ENCODE data around the gene COL4A6.

COL4A6 gene

DNA sequence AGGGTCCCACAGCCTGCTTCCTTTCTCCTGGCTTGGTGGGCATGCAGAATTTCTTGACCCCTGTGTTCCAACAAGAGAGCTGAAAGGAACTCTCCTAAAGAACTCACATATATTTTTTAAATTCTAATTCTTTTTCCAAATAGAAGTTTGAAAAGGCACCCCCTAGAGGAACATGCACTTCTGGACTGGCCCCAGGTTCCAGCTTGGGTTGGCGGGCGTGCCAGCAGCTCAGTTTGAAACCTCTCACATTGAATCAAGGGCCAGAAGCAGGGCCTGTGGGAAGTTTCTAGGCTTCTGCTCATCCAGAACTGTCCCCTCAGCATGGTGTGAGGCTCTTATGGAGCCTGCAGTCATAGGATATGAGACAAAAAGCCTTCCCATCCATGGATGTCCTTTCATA is 214.0 kb downstream of the COL4A6 start:
- H3K4me3 ChIP-seq (replicated peaks in 1 of 2; ENCODE audit: low read depth in 2 of 2, low read length in 2 of 2): no peak overlapping the region
- TF ChIP-seq, protein P1, sequence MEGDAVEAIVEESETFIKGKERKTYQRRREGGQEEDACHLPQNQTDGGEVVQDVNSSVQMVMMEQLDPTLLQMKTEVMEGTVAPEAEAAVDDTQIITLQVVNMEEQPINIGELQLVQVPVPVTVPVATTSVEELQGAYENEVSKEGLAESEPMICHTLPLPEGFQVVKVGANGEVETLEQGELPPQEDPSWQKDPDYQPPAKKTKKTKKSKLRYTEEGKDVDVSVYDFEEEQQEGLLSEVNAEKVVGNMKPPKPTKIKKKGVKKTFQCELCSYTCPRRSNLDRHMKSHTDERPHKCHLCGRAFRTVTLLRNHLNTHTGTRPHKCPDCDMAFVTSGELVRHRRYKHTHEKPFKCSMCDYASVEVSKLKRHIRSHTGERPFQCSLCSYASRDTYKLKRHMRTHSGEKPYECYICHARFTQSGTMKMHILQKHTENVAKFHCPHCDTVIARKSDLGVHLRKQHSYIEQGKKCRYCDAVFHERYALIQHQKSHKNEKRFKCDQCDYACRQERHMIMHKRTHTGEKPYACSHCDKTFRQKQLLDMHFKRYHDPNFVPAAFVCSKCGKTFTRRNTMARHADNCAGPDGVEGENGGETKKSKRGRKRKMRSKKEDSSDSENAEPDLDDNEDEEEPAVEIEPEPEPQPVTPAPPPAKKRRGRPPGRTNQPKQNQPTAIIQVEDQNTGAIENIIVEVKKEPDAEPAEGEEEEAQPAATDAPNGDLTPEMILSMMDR (IDR thresholded peaks at IDR 0.05; ENCODE audit: low read depth, low read length): no peak
- DNase-seq (ENCODE audit: low read depth in 2 of 2): no peak

- H3K4me3 ChIP-seq (replicated peaks in 1 of 2; ENCODE audit: low read depth in 2 of 2, low read length in 2 of 2): no peak overlapping the region
- TF ChIP-seq, protein P1 (IDR thresholded peaks at IDR 0.05; ENCODE audit: low read depth, low read length): no peak
- peak in 1 of 2 donors; percentile 24 for DNase-seq (ENCODE audit: low read depth in 2 of 2)
These were observed 214.6 kb downstream of the COL4A6 start for GRCh38 chrX:108223585-108223984.

GRCh38 chrX:108221301-108221864 is 216.8 kb downstream of the COL4A6 start:
- H3K4me3 ChIP-seq (replicated peaks in 1 of 2; ENCODE audit: low read depth in 2 of 2, low read length in 2 of 2): no peak overlapping the region
- TF ChIP-seq, protein P1 (IDR thresholded peaks at IDR 0.05; ENCODE audit: low read depth, low read length): no peak
- DNase-seq (ENCODE audit: low read depth in 2 of 2): no peak

DNA sequence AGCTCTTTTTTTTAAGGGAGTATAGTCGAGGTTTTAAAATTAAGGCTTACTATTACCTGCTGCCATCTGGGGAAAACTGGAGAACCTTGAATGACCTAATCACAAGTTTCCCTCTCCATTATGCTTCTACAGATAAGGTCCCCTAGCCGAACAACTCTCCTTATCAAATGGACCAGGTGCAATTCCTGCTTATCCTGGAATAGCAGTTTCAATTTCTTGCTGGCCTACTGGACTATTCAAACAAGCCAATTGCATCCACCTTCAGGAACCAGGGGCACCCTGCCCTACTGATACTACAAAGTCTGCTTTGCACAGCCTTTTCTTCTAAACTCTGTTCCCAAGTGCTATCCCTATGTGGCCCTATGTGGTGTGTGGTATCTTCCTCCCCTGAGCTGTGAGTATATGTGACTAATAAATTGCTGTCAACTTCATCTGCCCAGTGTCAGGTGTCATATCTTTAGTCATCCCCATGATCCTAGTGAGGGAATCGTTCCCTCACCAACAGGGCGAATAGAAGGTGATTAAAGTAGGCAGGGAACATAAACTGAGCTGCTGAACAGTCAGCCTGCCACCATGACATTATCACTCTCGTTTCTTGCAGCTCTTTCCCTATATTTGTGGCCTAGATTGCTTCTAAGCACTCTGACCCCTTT is 218.1 kb downstream of the COL4A6 start:
- no peak for DNase-seq (ENCODE audit: low read depth in 2 of 2)
- H3K4me3 ChIP-seq (replicated peaks in 1 of 2; ENCODE audit: low read depth in 2 of 2, low read length in 2 of 2): no peak overlapping the region
- TF ChIP-seq, protein P1 (IDR thresholded peaks at IDR 0.05; ENCODE audit: low read depth, low read length): no peak

DNA sequence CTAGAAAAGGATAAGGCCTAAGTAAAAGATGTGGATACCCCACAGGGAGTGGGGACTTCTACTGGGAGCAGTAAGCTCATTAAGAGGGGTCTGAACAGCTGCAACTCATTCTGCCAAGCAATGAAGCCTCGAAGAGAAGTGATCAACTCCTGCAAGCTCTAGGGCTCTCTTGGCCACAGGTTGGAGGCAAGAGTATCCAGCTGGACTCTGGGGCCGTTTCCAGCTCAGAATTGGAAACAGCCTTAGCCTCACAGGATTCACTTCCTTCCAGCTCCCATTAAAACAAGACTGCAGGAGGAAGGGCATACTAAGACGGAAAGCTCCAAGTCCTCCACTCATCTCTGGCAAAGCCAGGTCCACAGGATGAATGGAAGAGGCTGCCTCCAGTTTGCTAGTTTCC is 220.3 kb downstream of the COL4A6 start:
- no peak for DNase-seq (ENCODE audit: low read depth in 2 of 2)
- TF ChIP-seq, protein P1 (IDR thresholded peaks at IDR 0.05; ENCODE audit: low read depth, low read length): no peak
- no peak overlapping the region for H3K4me3 ChIP-seq (replicated peaks in 1 of 2; ENCODE audit: low read depth in 2 of 2, low read length in 2 of 2)

GRCh38 chrX:108216919-108217571 is 221.2 kb downstream of the COL4A6 start:
- TF ChIP-seq, protein P1 (IDR thresholded peaks at IDR 0.05; ENCODE audit: low read depth, low read length): no peak
- peak; percentile 11 to 47 for DNase-seq (ENCODE audit: low read depth in 2 of 2)
- no peak overlapping the region for H3K4me3 ChIP-seq (replicated peaks in 1 of 2; ENCODE audit: low read depth in 2 of 2, low read length in 2 of 2)

Data from cardiac fibroblast (primary cell).